ENCODE measurements around the gene UBFD1.

- TF ChIP-seq CTCF (IDR thresholded peaks at IDR 0.05) (peak; percentile 84 to 95 (median 93)), POLR2A (IDR thresholded peaks at IDR 0.05) (peak; percentile 22 to 37)
Observed at GRCh38 chr16:23556881-23557778, at the start of gene UBFD1, which contains the start of gene EARS2.
